BE2C (cell line): Measurements from ENCODE around the gene MTA3. TPM values are rescaled to one million over a fixed set of nuclear protein-coding genes. Genes with fewer than 3 reads are reported as not detected.

Source experiments
- DNase-seq: peaks from one replicate; pipeline ENCODE4 v3.0.0-alpha.2; 2020
- H3K27me3 ChIP-seq: fragments of 250-450 bp; sonication (Bioruptor Pico); 2 replicates; pipeline ENCODE4 v1.5.1; 2020; ENCODE audit warnings: mild to moderate bottlenecking
- H3K36me3 ChIP-seq: fragments of 250-450 bp; sonication (Bioruptor Pico); 2 replicates; pipeline ENCODE4 v1.5.1; 2020; ENCODE audit warnings: mild to moderate bottlenecking
- H3K4me1 ChIP-seq: fragments of 250-450 bp; sonication (Bioruptor Pico); 2 replicates; pipeline ENCODE4 v1.5.1; 2020
- H3K4me3 ChIP-seq: 2 replicates; pipeline ENCODE4 v1.5.1; 2011; ENCODE audit warnings: low read depth, low read length
- H3K9me3 ChIP-seq: fragments of 250-450 bp; sonication (Bioruptor Pico); 2 replicates; pipeline ENCODE4 v1.5.1; 2020
- CTCF ChIP-seq: IDR thresholded peaks from 2 replicates; pipeline ENCODE4 v1.5.1; 2012; ENCODE audit warnings: mild to moderate bottlenecking, low read depth, low read length
- polyA plus RNA-seq: library from polyadenylated mRNA; unstranded; fragments of >200 nt; gene quantifications from one replicate; pipeline ENCODE4 v1.2.1, GENCODE V29; 2012; ENCODE audit warnings: low read depth, missing spikeins; ENCODE audit not compliant: insufficient read length, insufficient read depth

Gene MTA3
- polyA plus RNA-seq: 25.1 TPM

- no peaks in the 10 kb centered on the region for H3K27me3 ChIP-seq
- H3K4me3 ChIP-seq: peak within 1 kb of the TSS; percentile 64
- DNase-seq: peak; percentile 75
- H3K9me3 ChIP-seq: no peaks in the 10 kb centered on the region
- TF ChIP-seq CTCF: no peak
- H3K36me3 ChIP-seq: peaks cover 15% of the 10 kb centered on the region
- H3K4me1 ChIP-seq: no peaks in the 10 kb centered on the region
These were observed at the start of gene MTA3 for GRCh38 chr2:42568401-42569115. Gene MTA3, plus strand, starts transcription at chr2:42568632. Its CDS starts 114 bp downstream, at chr2:42568746.

- no peaks in the 10 kb centered on the region for H3K9me3 ChIP-seq
- DNase-seq: no peak
- H3K4me1 ChIP-seq: no peaks in the 10 kb centered on the region
- no peaks in the 10 kb centered on the region for H3K36me3 ChIP-seq
- H3K27me3 ChIP-seq: no peaks in the 10 kb centered on the region
- no peak for TF ChIP-seq CTCF
- no peak overlapping the region for H3K4me3 ChIP-seq
These were observed 48.8 kb upstream of the MTA3 start for GRCh38 chr2:42519624-42520023.

- no peaks in the 10 kb centered on the region for H3K9me3 ChIP-seq
- H3K27me3 ChIP-seq: no peaks in the 10 kb centered on the region
- DNase-seq: no peak
- no peaks in the 10 kb centered on the region for H3K36me3 ChIP-seq
- H3K4me3 ChIP-seq: no peak overlapping the region
- TF ChIP-seq CTCF: no peak
- no peaks in the 10 kb centered on the region for H3K4me1 ChIP-seq
These were observed 46.4 kb upstream of the MTA3 start for GRCh38 chr2:42522035-42522434.

- TF ChIP-seq CTCF: no peak
- H3K4me3 ChIP-seq: no peak overlapping the region
- no peaks in the 10 kb centered on the region for H3K4me1 ChIP-seq
- DNase-seq: no peak
- H3K9me3 ChIP-seq: no peaks in the 10 kb centered on the region
- H3K27me3 ChIP-seq: no peaks in the 10 kb centered on the region
- no peaks in the 10 kb centered on the region for H3K36me3 ChIP-seq
These were observed 45.1 kb upstream of the MTA3 start for GRCh38 chr2:42523341-42523740.

GRCh38 chr2:42532397-42532796, 36.0 kb upstream of the MTA3 start:
- Histone ChIP-seq H3K9me3 (no peaks in the 10 kb centered on the region), H3K4me3 (no peak overlapping the region), H3K4me1 (no peaks in the 10 kb centered on the region), H3K27me3 (no peaks in the 10 kb centered on the region), H3K36me3 (no peaks in the 10 kb centered on the region)
- DNase-seq: no peak
- no peak for TF ChIP-seq CTCF

GRCh38 chr2:42537493-42537892, 30.9 kb upstream of the MTA3 start:
- Histone ChIP-seq H3K4me3 (no peak overlapping the region), H3K4me1 (no peaks in the 10 kb centered on the region), H3K9me3 (no peaks in the 10 kb centered on the region), H3K36me3 (no peaks in the 10 kb centered on the region), H3K27me3 (no peaks in the 10 kb centered on the region)
- no peak for DNase-seq
- no peak for TF ChIP-seq CTCF
